Measurements from ENCODE around the gene CIZ1.

Gene CIZ1

DNA sequence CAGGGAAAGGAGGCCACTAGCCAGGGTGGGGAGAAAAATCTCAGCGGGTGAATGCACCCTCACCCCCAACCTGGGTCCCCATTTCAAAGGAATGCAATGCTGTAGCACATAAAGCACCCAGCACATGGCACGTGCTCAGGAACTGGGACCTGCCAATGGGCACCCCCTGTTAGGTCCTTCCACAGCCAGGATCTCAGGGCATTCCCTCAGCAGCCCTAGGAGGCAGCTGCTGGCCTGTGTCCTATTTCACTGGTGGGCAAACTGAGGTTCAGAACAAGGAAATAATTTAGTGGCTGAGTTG lies 20.6 kb upstream of the CIZ1 start:
- DNase-seq, result no peak

DNA sequence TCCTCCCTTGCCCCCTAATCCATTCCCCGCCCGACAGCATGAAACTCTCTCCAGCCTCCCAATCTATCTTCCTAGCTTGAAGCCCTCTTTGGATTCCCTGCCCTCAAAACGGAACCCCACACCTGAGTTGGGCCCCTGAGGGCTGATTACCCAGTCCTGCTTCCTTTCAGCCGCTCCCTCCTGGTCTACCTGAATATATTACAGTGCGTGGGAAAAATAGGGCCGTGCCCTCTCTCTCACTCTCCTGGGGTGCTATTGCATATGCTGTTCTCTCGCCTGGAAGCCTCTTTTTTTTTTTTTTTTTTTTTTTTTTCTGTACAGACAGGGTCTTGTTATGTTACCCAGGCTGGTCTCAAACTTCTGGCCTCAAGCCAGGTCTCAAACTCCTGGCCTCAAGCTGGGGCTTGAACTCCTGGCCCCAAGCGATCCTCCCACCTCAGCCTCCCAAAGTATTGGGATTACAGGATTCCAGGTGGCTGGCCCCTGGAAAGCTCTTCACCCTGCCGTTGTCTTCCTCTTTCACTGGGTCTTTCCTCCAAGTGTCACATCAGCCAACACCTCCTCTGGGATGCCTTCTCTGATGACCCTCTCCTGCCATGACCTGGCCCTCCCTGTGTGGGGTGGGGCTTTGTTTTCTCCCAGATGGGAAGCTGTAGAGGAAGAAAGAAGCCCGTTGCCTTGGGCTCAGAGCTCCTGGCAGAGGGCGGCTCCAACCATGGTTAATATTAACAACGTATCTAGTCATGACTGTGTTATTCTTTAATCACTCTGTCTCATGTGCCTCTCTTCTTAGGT lies 20.0 kb upstream of the CIZ1 start:
- DNase-seq, result no peak

DNA sequence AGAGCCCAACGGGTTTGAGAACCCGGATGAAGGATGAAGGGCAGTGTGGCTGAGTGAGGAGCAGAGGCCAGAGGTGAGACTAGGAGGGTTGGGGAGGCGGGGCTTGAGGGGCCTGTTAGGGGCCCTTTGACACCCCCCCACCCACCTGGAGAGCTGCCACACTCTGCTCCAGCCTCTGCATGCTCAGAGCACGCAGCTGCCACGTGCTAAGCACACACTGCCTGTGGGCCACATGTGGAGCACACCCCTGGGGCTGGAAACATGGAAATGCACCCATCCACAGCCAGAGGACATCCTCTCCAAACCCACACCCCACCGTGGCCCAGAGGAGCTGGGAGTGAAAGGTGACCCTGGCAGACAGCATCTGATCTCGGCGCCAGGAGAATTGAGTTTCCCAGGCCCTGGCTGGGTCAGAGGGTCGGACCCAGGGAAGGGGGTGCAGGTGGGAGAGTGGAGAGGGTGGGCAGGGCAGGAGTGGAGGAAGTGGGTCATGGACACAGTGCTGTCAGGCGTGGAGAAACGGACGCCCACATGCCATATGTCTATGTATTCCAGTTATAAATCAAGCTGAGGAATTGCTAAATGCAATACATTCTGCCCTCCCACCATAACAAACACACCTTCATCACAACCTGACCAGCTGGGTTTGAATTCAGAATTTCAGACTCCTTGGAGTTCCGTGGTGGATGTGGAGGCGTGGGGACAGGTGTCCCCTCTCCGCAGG lies 17.7 kb upstream of the CIZ1 start:
- no peak for DNase-seq

DNA sequence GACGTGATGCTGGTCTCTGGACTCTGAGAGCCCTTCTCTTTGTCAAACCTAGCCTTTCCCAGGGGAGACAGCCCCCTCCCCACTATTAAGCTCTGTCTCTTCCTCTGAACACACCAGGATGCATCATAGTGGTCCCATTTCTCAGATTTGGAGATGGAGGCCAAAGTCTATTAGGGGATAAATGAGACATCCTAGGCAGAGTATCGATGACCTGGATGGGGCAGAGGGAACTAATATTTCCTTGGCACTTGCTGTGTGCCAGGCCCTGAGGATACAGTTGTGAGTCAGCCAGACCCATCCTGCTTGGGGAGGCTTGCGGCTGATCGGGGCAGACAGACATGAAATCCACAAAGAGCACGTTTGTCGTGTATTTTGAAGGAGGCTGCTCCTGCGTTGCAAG lies 17.0 kb upstream of the CIZ1 start:
- no peak for DNase-seq

DNA sequence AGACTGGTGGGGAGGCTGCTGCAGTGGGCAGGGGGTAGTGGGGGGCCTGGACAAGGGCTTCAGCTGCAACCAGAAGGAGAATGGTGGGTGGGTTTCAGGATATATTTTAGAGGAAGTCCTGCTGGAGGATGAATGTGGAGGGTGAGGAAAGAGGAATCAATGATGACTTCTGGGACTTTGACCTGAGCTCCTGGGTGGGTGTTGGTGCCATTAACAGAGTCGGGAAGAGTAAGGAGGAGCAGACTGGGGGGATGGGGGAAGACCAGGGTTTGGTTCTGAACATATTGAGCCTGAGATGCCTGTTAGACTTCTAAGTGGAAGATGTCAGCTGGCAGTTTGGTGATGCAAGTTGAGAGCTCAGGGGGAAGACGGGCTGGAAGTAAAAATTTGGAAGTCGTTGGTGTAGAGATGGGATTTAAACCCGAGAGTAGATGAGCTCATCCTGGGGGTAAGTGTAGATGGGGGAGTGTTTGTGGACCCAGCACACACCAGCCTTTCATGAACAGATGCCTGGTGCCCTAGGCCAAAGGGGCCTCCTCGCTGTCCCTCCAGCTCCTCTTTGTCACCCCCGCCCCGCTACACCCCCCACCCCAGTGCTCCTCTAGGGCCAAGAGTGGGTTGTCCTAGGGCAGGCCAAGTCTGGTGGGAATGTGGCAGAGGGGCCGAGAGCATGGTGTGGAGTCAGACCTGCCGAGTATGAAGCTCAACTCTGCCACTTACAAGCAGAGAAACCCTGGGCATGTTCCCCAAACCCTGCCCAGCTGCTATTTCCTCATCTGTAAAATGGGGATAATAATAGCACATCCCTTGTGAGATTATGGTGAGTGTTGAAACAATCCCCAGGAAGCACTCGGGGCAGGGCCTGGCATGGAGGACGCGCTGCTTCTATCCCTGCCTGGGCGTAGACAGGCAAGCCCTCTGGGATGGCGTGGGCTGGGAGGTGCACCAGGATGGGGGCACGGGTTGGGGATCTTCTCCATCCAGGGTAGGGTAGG lies 15.8 kb upstream of the CIZ1 start:
- no peak for DNase-seq

DNA sequence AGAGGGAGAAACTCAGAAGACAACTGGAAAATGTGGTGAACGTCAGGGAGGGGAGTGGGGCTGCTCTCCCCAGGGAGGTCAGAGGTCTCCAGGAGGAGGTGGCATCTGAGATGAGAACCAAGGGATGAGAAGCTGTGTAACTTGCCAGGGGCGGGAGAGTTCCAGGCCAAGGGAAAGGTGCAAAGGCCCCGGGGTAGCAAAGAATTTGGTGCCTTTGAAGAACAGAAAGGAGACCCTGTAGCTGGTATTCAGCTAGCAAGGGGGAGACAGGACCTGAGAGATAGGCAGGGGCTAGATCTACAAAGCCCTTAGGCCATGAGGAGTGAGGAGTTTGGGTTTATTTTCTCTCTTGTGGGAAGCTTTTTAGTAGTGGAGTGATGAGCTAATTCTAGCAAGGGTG lies 15.1 kb upstream of the CIZ1 start:
- DNase-seq, result no peak

DNA sequence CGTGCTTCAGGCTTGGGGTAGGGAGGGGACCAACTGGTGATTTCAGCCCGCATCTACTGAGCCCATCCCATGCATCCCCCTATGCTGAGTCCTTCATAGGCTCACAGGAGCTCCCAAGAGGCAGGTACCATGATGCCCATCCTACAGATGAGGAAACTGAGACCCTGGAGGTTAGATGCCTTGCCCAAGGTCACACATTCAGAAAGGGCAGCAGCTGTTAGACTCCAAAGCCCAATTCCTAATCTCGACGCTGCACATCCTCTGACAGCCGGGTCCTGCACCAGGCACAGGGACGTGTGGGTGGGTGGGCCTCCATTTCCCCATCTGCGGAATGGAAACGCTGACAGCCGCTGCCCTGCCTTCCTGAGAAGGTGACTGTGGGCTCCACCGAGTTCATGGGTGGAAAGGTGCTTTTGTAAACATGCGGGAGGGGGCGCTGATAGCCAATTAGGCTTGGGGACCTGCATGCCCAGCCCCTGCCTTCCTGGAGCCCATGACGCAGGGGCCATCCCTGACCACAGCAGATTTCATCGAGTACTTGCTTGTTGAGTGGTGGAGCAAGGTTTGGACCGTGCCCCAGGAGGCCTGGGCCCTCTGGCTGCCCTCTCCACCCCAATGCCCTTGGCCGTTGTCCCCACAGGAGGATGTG lies 14.0 kb upstream of the CIZ1 start:
- DNase-seq, result no peak

DNA sequence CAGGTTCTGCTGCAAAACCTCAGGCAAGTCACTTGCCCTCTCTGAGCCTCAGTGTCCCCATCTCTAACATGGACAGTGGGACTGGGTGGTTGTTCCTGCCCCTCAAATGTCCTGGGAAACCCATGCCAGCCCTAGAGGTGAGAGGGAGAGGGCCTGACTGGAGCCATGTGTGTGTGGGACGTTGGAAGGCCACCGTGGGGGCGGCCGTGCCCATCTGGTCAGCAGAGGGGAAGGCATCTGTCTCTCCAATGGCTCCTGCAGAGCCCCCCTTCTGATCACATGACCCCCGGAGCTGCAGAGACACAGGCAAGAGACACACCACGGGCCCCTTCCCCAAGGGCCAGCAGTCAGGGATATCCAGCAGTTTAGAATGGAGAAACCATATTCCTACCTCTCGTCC lies 13.5 kb upstream of the CIZ1 start:
- DNase-seq, result no peak

DNA sequence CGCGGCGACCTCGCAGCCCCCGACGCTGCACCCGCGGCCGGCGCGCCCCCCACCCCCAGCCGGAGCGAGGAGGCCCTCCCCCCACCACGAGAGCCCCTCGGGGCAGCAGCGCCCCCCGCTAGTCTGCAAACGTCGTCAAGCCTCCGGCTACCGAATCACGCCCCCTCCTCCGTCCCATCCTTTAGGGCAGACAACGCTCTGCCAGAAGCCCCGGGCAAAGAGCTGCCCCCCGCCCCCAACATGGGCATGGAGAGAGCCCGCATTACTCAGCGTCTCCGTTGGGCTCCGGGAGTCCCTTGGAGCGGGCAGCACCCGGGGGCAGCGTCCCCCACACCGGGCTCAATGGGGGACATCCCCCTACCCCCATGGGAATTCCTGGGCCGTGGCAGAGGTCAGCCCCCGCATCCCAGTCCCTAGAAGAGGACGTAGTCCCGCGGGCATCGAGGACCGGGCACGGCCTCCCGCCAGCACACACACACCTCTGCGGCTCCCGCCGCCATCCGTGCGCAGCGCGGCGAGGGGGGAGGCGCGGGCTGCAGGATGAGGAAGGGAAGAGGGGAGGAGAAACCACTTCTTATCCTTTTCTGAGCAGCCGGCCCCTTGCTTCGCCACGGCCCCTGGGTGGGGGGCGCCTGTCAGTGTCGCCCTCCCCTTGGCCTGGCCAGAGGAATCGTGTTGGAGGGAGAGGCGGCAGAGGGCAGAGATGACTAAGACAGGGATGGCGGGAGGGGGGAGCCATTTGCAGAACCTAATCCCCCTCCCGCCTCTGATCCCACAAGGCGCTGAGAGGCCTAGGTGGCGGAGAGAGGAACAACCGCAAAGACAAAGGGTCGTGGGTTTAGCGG lies 12.6 kb upstream of the CIZ1 start:
- no peak for DNase-seq

DNA sequence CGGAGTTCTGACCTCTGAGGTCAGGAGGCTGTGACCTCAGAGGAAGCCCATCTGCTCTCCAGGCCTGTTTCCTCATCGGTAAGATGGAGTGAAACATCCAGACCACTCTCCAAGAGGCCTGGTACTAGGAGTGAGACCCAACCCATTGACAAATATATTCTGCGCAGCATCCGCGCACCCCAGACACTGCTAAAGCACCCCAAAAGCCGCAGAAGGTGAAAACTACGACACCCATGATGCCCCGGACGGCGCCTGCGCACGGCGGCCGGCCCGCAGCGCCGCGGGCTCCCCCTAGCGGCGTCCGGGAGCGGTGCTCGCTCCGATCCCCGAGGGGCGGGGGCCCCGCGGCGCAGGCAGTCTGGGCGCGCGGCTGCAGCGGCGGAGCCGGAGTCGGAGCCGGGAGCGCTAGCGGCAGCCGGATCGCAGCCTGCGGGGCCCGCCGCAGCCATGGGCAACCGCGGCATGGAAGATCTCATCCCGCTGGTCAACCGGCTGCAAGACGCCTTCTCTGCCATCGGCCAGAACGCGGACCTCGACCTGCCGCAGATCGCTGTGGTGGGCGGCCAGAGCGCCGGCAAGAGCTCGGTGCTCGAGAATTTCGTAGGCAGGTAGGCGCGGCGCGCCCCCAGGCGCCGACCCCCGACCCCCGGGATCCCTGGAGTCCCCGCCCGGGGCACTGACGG lies 11.8 kb upstream of the CIZ1 start, which contains the start of gene DNM1:
DNM1 (plus strand) TSS at position 356 of the 683 bp plus-strand sequence; CDS start at position 448, 92 bp downstream.
- DNase-seq, result peak; percentile 77

DNA sequence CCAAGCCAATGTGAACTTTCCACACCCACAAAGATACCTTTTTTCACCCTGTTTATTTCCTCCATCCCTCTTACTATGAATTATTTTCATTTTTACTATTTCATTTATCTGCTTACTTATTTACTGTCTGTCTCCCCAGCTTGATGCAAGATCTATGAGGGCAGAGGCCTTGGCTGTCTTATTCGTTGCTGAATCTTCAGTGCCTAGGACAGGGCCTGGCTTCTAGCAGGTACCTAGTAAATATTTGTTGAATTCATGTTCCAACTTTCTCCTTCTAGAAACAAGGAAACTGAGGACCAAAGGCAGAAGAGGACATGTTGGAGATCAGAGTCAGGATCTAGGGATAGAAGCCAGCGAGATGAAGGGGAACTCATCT lies 11.3 kb upstream of the CIZ1 start:
- no peak for DNase-seq

DNA sequence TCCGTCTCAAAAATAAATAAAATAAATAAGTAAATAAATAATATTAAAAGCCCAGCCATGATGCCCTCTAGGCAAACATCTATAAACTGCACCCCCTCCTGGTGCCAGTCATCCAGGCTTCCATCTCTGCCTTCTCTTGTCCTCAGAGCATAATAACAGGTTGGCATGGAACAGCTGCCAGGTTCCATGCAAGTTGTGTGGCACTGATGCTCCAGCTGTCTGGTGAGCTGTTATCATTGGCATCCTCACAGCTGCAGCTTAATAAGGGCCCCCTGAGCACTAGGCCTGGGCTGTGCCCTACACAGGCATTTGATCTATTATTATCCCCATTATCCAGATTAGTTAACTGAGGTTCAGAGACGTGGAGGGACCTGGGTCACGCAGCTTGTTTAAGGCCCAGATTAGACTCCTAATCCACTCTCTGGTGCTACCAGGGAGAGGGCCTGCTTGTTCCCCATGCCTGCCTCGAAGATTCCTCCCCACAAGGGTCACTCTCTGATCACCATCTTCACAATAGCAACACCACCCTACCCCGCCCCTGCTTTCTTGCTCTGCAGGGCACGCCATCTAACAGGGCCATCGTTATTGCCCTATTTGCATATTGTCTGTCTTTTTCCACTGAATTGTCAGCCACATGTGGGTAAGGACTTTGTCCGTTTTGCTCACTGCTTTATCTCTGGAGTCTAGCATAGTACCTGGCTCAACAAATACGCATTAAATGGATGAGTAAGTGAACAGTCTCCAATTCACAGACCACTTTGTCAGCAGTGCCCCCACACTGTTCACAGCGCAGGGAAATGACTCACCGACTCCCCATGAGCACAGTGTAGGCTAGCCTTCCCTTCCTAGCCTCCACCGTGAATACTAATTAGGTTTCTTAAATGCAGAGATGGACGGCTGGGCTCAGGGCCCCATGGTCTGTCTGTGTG lies 10.3 kb upstream of the CIZ1 start:
- DNase-seq, result no peak

DNA sequence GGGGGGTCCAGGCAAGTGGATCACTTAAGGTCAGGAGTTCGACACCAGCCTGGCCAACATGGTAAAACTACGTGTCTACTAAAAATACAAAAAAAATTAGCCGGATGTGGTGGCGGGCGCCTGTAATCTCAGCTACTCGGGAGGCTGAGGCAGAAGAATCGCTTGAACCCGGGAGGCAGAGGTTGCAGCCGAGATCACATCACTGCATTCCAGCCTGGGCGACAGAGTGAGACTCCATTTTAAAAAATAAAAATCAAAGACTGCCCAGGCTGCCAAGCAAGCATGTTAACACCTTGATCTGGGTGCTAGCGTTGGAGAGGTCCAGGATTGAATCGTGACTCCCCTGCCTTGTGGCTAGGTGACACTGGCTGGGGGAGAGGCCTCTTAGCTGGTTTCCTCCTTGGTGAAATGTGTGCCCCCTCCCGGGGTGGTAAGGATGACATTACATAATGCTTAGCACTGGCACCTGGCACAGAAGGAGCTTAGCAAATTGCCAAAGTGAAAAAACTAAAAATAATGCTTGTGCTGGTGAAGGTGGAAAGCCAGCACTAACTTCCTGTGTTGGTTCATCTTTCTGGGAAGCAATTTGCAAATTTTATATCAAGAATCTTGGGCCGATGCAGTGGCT lies 2.2 kb upstream of the CIZ1 start:
- no peak for DNase-seq

DNA sequence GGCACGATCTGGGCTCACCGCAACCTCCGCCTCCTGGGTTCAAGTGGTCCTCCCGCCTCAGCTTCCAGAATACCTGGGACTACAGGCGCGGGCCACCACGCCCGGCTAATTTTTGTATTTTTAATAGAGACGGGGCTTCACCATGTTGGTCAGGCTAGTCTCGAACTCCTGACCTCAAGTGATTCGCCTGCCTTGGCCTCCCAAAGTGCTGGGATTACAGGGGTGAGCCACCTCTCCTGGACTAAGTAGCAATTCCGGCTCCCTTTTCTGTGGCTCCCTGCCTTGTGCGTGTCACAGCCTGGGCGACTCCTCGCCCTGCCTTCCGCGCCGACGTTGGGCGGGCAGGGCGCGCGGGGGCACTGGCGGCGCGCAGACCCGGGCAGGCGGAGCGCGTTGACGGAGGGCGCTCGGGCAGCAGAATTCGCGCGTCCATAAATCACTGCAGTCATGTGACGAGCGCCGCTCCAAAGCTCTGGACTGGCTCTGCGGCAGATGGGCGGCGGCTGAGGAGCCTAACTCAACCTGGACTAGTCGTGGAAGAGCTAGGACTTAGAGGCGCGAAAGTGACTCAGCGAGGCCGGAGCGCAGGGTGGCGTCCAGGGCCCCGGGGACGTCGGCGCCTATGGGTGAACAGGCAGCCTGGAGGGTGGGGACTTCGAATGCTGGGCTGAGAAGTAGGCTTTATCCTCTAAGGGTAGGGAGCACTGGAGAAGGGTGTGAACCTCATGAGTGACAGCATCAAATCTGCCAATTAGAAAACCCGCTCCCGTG lies 1.4 kb upstream of the CIZ1 start:
- peak; percentile 70 for DNase-seq

DNA sequence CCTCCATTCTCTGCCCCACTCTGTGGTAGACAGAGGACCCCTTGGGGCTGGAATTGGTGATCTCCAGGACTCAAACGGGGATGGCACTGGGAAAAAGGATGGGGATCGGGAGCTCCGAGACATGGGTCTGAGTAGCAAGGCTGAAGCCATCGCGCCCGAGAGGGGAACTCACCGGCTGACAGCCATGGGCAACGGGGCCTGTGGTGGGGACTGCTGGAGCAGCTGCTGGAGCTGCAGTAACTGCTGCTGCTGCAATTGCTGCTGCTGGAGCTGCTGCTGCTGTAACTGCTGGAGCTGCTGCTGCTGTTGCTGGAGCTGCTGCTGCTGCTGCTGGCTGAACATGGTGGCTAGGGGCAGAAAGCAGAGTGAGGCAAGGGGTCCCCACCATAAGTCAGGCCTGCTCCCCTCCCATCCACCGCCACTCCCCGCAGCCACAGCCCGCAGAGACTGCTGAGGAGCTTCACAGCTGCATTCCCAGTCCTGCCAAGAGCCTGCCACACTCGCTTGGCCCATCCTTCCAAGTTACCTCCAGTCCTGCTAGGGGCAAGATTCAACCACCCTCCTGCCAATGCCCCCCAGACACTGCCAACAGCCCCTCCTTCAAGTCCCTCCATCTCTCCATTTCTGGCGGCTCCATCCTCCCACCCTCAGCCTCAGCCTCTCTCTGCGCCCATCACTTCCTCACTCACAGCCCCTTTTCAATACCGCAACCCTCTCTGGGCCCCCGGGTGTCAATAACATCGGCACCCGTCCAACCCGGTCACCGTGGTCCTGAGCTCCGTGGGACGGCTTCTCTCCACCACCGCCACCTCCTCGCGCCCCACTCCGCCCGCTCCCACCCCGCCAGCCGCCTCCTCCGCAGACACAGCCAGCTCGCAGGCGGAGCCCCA lies 611 bp downstream of the CIZ1 start:
- DNase-seq, result no peak

DNA sequence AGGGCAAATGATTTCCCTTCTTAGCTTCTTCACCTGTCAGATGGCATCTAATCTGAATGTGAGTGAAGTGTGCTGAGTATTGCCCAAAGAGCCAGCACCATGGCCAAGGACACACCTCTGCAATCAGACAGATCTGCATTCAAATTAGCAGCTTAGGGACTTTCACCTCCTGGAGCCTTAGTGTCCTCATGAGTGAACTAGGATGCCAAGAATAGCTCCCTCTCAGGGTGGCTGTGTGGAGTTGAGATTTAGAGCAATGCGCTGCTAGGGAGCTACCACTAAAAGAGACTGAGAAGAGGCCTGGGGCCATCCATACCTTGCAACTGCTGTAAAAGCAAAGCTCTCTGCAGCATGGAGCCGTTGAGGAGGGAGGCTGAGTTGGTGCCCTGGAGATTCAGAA lies 1.4 kb downstream of the CIZ1 start:
- DNase-seq, result no peak

DNA sequence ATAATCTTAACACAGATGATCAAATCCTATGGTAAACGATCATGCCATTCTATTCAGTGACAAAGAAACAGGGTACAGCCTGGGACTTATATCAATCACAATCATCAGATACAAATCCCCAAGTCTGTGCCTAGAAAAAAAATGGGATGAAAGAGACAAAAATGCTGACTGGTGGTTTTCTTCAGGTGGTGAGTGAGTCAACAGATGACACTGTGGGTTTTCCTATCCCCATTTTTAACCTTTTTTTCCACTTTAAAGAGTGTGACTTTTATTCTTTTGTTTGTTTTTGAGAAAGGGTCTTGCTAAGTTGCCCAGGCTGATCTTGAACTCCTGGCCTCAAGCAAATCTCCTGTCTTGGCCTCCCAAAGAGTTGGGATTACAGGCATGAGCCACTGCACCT lies 3.2 kb downstream of the CIZ1 start:
- no peak for DNase-seq

DNA sequence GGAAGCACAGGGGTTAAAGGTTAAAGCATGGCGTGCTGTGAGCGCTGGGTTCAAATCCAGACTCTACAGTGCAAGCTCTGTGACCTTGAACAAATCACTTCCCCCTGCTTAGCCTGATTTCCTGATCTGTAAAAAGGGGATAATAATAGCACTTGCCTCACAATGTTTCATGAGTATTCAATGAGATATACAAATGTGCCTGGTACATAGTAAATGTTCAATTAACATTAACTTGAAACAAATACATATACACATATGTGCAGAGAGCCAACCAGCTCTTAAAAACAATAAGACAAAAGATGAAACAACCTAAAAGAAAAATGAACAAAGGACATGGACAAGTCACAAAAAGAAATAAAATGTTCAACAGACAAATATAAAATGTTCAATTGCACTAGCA lies 4.0 kb downstream of the CIZ1 start:
- DNase-seq, result no peak
